MM.1S (cell line): ENCODE results near the gene GOSR2.

Experiments
- DNase-seq: peaks from one replicate; pipeline ENCODE4 v3.0.0-alpha.2; 2015
- H2AFZ ChIP-seq: fragments of 300-600 bp; sonication (generic); 2 replicates; pipeline ENCODE4 v1.6.0; 2016; ENCODE audit warnings: antibody characterized with exemption, low read length
- H3F3A ChIP-seq: fragments of 300-600 bp; sonication (generic); 2 replicates; pipeline ENCODE4 v1.6.1; 2016; ENCODE audit warnings: mild to moderate bottlenecking, antibody characterized with exemption, low read length, moderate library complexity, mixed read lengths; ENCODE audit not compliant: insufficient read depth
- H3K27ac ChIP-seq: fragments of 300-600 bp; sonication (generic); 2 replicates; pipeline ENCODE4 v1.5.1; 2016; ENCODE audit warnings: mild to moderate bottlenecking, low read length
- H3K27me3 ChIP-seq: fragments of 300-600 bp; sonication (generic); replicated peaks from 2 replicates; pipeline ENCODE4 v1.6.0; 2016; ENCODE audit warnings: low read length; ENCODE audit not compliant: insufficient read depth
- H3K36me3 ChIP-seq: fragments of 300-600 bp; sonication (generic); replicated peaks from 2 replicates; pipeline ENCODE4 v1.6.1; 2016; ENCODE audit warnings: mild to moderate bottlenecking, low read length, mixed read lengths; ENCODE audit not compliant: insufficient read depth
- H3K4me1 ChIP-seq: fragments of 300-600 bp; sonication (generic); 2 replicates; pipeline ENCODE4 v1.6.1; 2016; ENCODE audit warnings: low read length, mixed read lengths
- H3K4me2 ChIP-seq: fragments of 300-600 bp; sonication (generic); 2 replicates; pipeline ENCODE4 v1.6.0; 2016; ENCODE audit warnings: low read depth, low read length
- H3K4me3 ChIP-seq: fragments of 300-600 bp; sonication (generic); 2 replicates; pipeline ENCODE4 v1.5.1; 2016; ENCODE audit warnings: low read length, mixed read lengths
- H3K79me2 ChIP-seq: fragments of 300-600 bp; sonication (generic); 2 replicates; pipeline ENCODE4 v1.6.1; 2016; ENCODE audit warnings: mixed run types, low read length, mixed read lengths
- H3K9ac ChIP-seq: fragments of 300-600 bp; sonication (generic); 2 replicates; pipeline ENCODE4 v1.6.1; 2016; ENCODE audit warnings: low read length, mixed read lengths
- H3K9me2 ChIP-seq: fragments of 300-600 bp; sonication (generic); replicated peaks from 2 replicates; pipeline ENCODE4 v1.6.1; 2016; ENCODE audit warnings: mild to moderate bottlenecking, low read length, mixed read lengths; ENCODE audit not compliant: insufficient read depth
- H3K9me3 ChIP-seq: fragments of 300-600 bp; sonication (generic); replicated peaks from 2 replicates; pipeline ENCODE4 v1.6.1; 2016; ENCODE audit warnings: mild to moderate bottlenecking, low read length, mixed read lengths; ENCODE audit not compliant: insufficient read depth
- H4K20me1 ChIP-seq: fragments of 300-600 bp; sonication (generic); 2 replicates; pipeline ENCODE4 v1.6.1; 2016; ENCODE audit warnings: mild to moderate bottlenecking, low read length, moderate library complexity, mixed read lengths; ENCODE audit not compliant: insufficient read depth
- CTCF ChIP-seq: fragments of 300-600 bp; sonication (generic); IDR thresholded peaks from 2 replicates; pipeline ENCODE4 v1.5.1; 2016; ENCODE audit warnings: antibody characterized with exemption, low read length, mixed read lengths
- EZH2 ChIP-seq: fragments of 300-600 bp; sonication (generic); optimal IDR thresholded peaks from 2 replicates; pipeline ENCODE3; 2017; ENCODE audit warnings: low read depth, mild to moderate bottlenecking, antibody characterized with exemption, low read length, mixed read lengths
- EZH2phosphoT487 ChIP-seq: fragments of 300-600 bp; sonication (generic); IDR thresholded peaks from 2 replicates; pipeline ENCODE4 v1.6.1; 2018; ENCODE audit warnings: antibody characterized with exemption, low read length

GOSR2 gene

GRCh38 chr17:46888727-46889126, 34.2 kb upstream of the GOSR2 start:
- Histone ChIP-seq H3K4me3 (no peak overlapping the region), H3K9me2 (no peaks in the 10 kb centered on the region), H3K27me3 (peaks cover 2% of the 10 kb centered on the region; the same call in 1 of the 2 replicates), H3K9me3 (no peaks in the 10 kb centered on the region), H3K9ac (no peak overlapping the region), H4K20me1 (no peaks in the 10 kb centered on the region), H3K36me3 (no peaks in the 10 kb centered on the region), H2AFZ (no peak overlapping the region), H3K4me2 (no peak overlapping the region), H3F3A (no peaks in the 10 kb centered on the region), H3K4me1 (no peaks in the 10 kb centered on the region), H3K27ac (no peak overlapping the region), H3K79me2 (no peaks in the 10 kb centered on the region)
- TF ChIP-seq CTCF: no peak
- no peak for TF ChIP-seq EZH2
- no peak for TF ChIP-seq EZH2phosphoT487
- no peak for DNase-seq

- no peak for TF ChIP-seq CTCF
- no peak for TF ChIP-seq EZH2
- TF ChIP-seq EZH2phosphoT487: no peak
- Histone ChIP-seq H3K9ac (no peak overlapping the region), H2AFZ (no peak overlapping the region), H3K9me3 (no peaks in the 10 kb centered on the region), H3F3A (no peaks in the 10 kb centered on the region), H3K9me2 (no peaks in the 10 kb centered on the region), H3K79me2 (no peaks in the 10 kb centered on the region), H3K4me2 (no peak overlapping the region), H4K20me1 (no peaks in the 10 kb centered on the region), H3K27me3 (peaks cover 10% of the 10 kb centered on the region; the same call in 1 of the 2 replicates), H3K4me3 (no peak overlapping the region), H3K4me1 (no peaks in the 10 kb centered on the region), H3K27ac (no peak overlapping the region), H3K36me3 (no peaks in the 10 kb centered on the region)
- DNase-seq: no peak
These were observed 33.4 kb upstream of the GOSR2 start for GRCh38 chr17:46889519-46889918.

- no peak for TF ChIP-seq EZH2phosphoT487
- TF ChIP-seq EZH2: no peak
- no peak for TF ChIP-seq CTCF
- H3K9ac ChIP-seq: no peak overlapping the region
- no peak overlapping the region for H2AFZ ChIP-seq
- no peak overlapping the region for H3K27ac ChIP-seq
- no peaks in the 10 kb centered on the region for H3K4me1 ChIP-seq
- no peaks in the 10 kb centered on the region for H3F3A ChIP-seq
- no peaks in the 10 kb centered on the region for H3K79me2 ChIP-seq
- DNase-seq: no peak
- no peak overlapping the region for H3K4me2 ChIP-seq
- H3K4me3 ChIP-seq: no peak overlapping the region
- peaks cover 14% of the 10 kb centered on the region for H3K27me3 ChIP-seq
- no peaks in the 10 kb centered on the region for H4K20me1 ChIP-seq
- no peaks in the 10 kb centered on the region for H3K9me2 ChIP-seq
- H3K36me3 ChIP-seq: no peaks in the 10 kb centered on the region
- H3K9me3 ChIP-seq: no peaks in the 10 kb centered on the region
These were observed 32.9 kb upstream of the GOSR2 start for GRCh38 chr17:46889992-46890564.
